Tibial nerve (tissue), 4 donors: ENCODE measurements around the gene PLD3. TPM values are rescaled to one million over a fixed set of nuclear protein-coding genes. Genes with fewer than 3 reads are reported as not detected.

Experiments used
- DNase-seq, 2 donors: peaks; one replicate each; pipeline ENCODE4 v3.0.0-alpha.2; 2019; ENCODE audit warnings: low spot score in 2 of 2
- H3K27ac ChIP-seq, 4 donors: fragments of 200-600 bp; sonication (generic) in 3 of 4; one replicate each; pipeline ENCODE4 v1.5.1; 2017 to 2019; ENCODE audit warnings: mild to moderate bottlenecking in 1 of 4
- H3K27me3 ChIP-seq, 2 donors: fragments of 200-600 bp; sonication (generic) in 1 of 2; one replicate each; pipeline versions ENCODE4 v1.5.1 to v1.6.0; 2017 to 2019
- H3K36me3 ChIP-seq, 3 donors: fragments of 200-600 bp; sonication (generic); one replicate each; pipeline ENCODE4 v1.5.1; 2018 to 2019
- H3K4me1 ChIP-seq, 4 donors: fragments of 200-600 bp; sonication (generic) in 3 of 4; one replicate each; pipeline ENCODE4 v1.5.1; 2017 to 2019
- H3K4me3 ChIP-seq, 4 donors: fragments of 200-600 bp; sonication (generic) in 3 of 4; one replicate each; pipeline ENCODE4 v1.5.1; 2017 to 2019; ENCODE audit warnings: mild to moderate bottlenecking in 1 of 4, moderate library complexity in 1 of 4
- H3K9me3 ChIP-seq, 4 donors: fragments of 200-600 bp; sonication (generic) in 3 of 4; one replicate each; pipeline ENCODE4 v1.5.1; 2017 to 2019
- EP300 ChIP-seq, 2 donors: sonication (generic); formaldehyde crosslinking; IDR thresholded peaks; one replicate each; pipeline ENCODE4 v1.6.1; 2017; ENCODE audit warnings: antibody characterized with exemption in 2 of 2, mild to moderate bottlenecking in 1 of 2
- POLR2A ChIP-seq, 2 donors: fragments of 450-650 bp; IDR thresholded peaks; one replicate each; pipeline ENCODE4 v1.6.1; 2017; ENCODE audit warnings: antibody characterized with exemption in 2 of 2, mild to moderate bottlenecking in 2 of 2, moderate library complexity in 2 of 2
- WGBS, 2 donors: methylation state at CpG; one replicate each; pipeline ENCODE4 v1.1.5; 2018; 5-methylcytosine and 5-hydroxymethylcytosine counted together
- total RNA-seq, 4 donors: library from RNA; depleted of rRNA; stranded (reverse); fragments of >200 nt; gene quantifications; one replicate each; pipeline ENCODE4 v1.1.0, GENCODE V29; 2016
- TF ChIP-seq, protein P1 (sequence below), 5 experiments: fragments of 200-600 bp in 3 of 5; fragments of 450-650 bp in 2 of 5; sonication (generic) in 3 of 5; IDR thresholded peaks; one replicate each; pipeline ENCODE4 v1.5.1; 2016 to 2019; ENCODE audit warnings: antibody characterized with exemption in 5 of 5, mild to moderate bottlenecking in 3 of 5, moderate library complexity in 2 of 5

PLD3 gene
- total RNA-seq, 4 donors from 2014 or later = 259 to 352 (median 281) TPM

DNA sequence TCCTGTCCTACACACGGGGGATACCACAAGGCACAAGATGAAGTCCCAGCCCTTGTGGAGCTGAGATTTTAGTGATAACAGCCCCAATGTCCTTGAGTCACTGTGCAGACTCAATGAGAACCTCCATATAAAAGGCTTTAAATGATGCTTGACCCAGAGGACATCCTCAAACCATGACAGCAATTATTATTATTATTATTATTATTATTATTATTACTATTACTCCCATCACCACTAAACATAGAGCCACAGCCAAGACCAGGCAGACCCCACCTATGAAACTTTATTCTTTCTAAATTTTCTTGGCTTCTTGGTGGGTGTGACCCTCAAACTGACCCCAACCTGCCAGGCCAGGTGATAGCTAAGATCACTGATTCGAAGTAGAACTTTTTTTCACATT, 11.4 kb upstream of the PLD3 start:
- Histone ChIP-seq H3K27ac (no peak overlapping the region), H3K36me3 (peaks cover 0 to 77% (median 7%) of the 10 kb centered on the region in 3 donors), H3K9me3 (no peaks in the 10 kb centered on the region), H3K4me1 (no peaks in the 10 kb centered on the region), H3K27me3 (no peaks in the 10 kb centered on the region), H3K4me3 (no peak overlapping the region)
- TF ChIP-seq EP300 (IDR thresholded peaks at IDR 0.05) (no peak), POLR2A (IDR thresholded peaks at IDR 0.05) (no peak)
- TF ChIP-seq, protein P1, sequence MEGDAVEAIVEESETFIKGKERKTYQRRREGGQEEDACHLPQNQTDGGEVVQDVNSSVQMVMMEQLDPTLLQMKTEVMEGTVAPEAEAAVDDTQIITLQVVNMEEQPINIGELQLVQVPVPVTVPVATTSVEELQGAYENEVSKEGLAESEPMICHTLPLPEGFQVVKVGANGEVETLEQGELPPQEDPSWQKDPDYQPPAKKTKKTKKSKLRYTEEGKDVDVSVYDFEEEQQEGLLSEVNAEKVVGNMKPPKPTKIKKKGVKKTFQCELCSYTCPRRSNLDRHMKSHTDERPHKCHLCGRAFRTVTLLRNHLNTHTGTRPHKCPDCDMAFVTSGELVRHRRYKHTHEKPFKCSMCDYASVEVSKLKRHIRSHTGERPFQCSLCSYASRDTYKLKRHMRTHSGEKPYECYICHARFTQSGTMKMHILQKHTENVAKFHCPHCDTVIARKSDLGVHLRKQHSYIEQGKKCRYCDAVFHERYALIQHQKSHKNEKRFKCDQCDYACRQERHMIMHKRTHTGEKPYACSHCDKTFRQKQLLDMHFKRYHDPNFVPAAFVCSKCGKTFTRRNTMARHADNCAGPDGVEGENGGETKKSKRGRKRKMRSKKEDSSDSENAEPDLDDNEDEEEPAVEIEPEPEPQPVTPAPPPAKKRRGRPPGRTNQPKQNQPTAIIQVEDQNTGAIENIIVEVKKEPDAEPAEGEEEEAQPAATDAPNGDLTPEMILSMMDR (IDR thresholded peaks at IDR 0.05) = no peak
- no peak for DNase-seq
- 83 to 85% methylated on average over 2 of the region's 2 CpGs for WGBS, 2 donors

DNA sequence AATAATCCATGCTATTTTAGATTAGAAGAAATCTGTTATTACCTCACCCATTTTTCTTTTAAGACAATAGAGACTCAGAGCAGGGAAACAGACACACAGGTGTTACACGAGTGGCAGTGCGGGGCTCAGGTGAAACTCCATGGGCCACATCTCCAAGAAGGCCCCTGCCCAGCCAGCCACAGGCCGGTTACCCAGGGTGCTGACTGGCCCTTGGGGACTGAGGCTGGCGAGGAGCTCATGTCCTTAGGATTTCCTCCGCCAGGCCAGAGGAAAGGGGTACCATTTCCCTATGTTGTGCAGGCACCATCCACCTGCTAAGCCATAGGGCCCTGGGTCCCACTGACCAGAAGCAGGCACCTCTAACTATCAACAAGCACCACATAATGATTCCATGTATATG, 10.9 kb upstream of the PLD3 start:
- Histone ChIP-seq H3K36me3 (peaks cover 0 to 72% (median 5%) of the 10 kb centered on the region in 3 donors), H3K27ac (no peak overlapping the region), H3K9me3 (no peaks in the 10 kb centered on the region), H3K4me3 (no peak overlapping the region), H3K4me1 (no peaks in the 10 kb centered on the region), H3K27me3 (no peaks in the 10 kb centered on the region)
- TF ChIP-seq, protein P1 (IDR thresholded peaks at IDR 0.05) = no peak
- TF ChIP-seq POLR2A (IDR thresholded peaks at IDR 0.05) (no peak), EP300 (IDR thresholded peaks at IDR 0.05) (no peak)
- DNase-seq = no peak
- 94 to 95% methylated on average over 5 of the region's 5 CpGs for WGBS, 2 donors

DNA sequence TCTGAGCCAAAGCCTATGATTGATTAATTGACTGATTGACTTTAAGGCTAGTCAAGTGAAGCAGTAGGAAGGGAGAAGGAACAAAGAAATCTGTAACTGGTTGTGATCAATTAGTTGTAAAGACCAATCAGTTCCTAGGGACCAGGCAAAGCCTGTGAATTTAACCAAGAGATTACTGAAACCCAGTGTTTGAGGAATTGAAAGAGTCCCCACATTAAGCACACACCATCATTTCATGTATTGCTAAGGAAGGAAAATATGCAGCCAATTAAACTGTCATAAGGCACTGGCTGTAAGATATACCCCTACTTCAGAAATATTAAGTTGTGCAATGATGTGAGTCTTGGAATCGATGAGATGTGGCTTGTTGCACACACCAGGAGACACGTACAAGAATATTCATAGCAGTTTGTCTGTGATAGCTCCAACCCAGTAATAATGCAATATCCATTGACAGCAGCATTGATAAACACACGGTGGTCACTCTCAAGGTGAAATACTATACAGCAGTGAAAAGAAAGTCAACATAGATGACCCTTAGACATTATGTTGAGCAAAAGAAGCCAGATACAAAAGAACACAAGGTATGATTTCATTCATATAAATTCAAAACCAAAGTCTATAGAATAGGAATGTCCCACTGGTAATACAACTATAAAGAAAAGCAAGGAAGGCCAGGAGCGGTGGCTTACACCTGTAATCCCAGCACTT, 9.3 kb upstream of the PLD3 start:
- H3K27me3 ChIP-seq = no peaks in the 10 kb centered on the region

DNA sequence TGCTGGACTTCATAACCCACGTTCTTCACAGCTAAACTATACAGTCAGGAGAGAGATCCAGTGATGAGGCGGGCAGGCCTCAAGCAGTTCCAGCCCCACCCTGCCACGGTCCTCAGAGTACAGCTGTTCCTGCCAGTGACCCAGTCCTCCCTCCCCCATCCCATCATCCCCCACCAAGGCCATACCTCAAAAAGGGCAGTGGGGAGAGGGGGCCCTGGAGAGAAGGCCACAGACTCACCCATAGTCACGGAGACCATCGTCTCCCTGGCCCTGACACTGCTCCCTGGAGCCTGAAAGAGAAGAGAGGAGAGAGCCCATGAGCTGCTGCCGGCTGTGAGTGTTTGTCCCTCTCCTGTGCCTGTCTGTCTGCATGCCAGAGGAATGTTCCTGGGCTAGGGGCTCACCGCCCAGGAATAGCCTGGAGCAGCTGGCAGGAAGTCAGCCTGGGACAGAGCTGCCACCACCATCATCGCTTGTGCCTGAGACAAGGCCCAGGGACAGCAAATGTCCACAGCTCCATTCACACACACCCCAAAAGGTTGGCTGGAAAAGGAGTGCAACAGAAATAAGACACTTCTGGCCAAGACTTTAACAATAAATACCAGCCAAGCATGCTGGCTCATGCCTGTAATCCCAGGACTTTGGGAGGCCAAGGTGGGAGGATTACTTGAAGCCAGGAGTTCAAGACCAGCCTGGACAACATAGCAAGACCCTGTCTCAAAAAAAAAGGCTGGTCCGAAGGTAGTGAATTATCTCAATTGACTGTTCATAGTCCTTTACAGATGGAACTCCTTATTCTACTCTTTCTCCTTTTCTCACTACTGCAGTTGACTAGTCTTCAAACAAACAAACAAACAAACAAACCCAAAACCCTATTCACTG, 6.7 kb upstream of the PLD3 start:
- Histone ChIP-seq H3K27ac (no peak overlapping the region), H3K9me3 (no peaks in the 10 kb centered on the region), H3K27me3 (no peaks in the 10 kb centered on the region), H3K4me1 (peaks cover 0 to 8% (median 0%) of the 10 kb centered on the region in 4 donors), H3K36me3 (peaks cover 0 to 36% (median 0%) of the 10 kb centered on the region in 3 donors), H3K4me3 (no peak overlapping the region)
- TF ChIP-seq, protein P1 (IDR thresholded peaks at IDR 0.05) = no peak
- TF ChIP-seq EP300 (IDR thresholded peaks at IDR 0.05) (no peak), POLR2A (IDR thresholded peaks at IDR 0.05) (no peak)
- no peak for DNase-seq
- WGBS, 2 donors = 72 to 80% methylated on average over 8 to 9 of the region's 9 CpGs

More for the DNA sequence above, 9.3 kb upstream of the PLD3 start:
- 88 to 95% methylated on average over 4 of the region's 4 CpGs for WGBS, 2 donors
- H3K36me3 ChIP-seq = peaks cover 0 to 60% (median 5%) of the 10 kb centered on the region in 3 donors
- no peaks in the 10 kb centered on the region for H3K9me3 ChIP-seq
- TF ChIP-seq POLR2A (IDR thresholded peaks at IDR 0.05) (no peak), EP300 (IDR thresholded peaks at IDR 0.05) (no peak)
- TF ChIP-seq, protein P1 (IDR thresholded peaks at IDR 0.05) = no peak
- H3K4me3 ChIP-seq = no peak overlapping the region
- H3K4me1 ChIP-seq = peaks cover 0 to 6% (median 0%) of the 10 kb centered on the region in 4 donors
- no peak for DNase-seq
- H3K27ac ChIP-seq = no peak overlapping the region
